SK-N-SH (cell line): Measurements from ENCODE around the gene ANKRD13B. TPM values are rescaled to one million over a fixed set of nuclear protein-coding genes. Genes with fewer than 3 reads are reported as not detected.

Source experiments
- CTCF ChIA-PET: fragments of 300-600, 350-600 bp; formaldehyde crosslinking; extraction: SDS; loops from one replicate; lab custom pipeline; 2021; lab: Yijun Ruan, JAX
- POLR2A ChIA-PET: fragments of 350-600 bp; sonication (Branson Sonifier 250); formaldehyde crosslinking; extraction: SDS; loops from one replicate; lab custom pipeline; 2020; ENCODE audit warnings: antibody characterized with exemption, inconsistent platforms; lab: Yijun Ruan, JAX
- DNase-seq: peaks from one replicate; pipeline ENCODE4 v3.0.0; 2012
- H2AFZ ChIP-seq: fragments of 200-600 bp; sonication (generic); 2 replicates; pipeline ENCODE4 v1.8.1; 2016; ENCODE audit warnings: antibody characterized with exemption, mild to moderate bottlenecking, low read depth
- H3F3A ChIP-seq: fragments of 200-600 bp; sonication (generic); replicated peaks from 2 replicates; pipeline ENCODE3; 2016; ENCODE audit warnings: antibody characterized with exemption, mild to moderate bottlenecking; ENCODE audit not compliant: insufficient read depth
- H3K27ac ChIP-seq, 2 experiments: fragments of 200-500 bp in 1 of 2; fragments of 200-600 bp in 1 of 2; sonication (Bioruptor generic) in 1 of 2; sonication (generic), shearing (Covaris generic) in 1 of 2; 2 replicates each; pipeline versions ENCODE4 v1.5.1 to v1.6.1; 2014 to 2016; ENCODE audit warnings: low read depth in 2 of 2, inconsistent platforms in 1 of 2, low read length in 1 of 2, mild to moderate bottlenecking in 1 of 2, mixed read lengths in 1 of 2
- H3K27me3 ChIP-seq: fragments of 200-600 bp; sonication (generic), shearing (Covaris generic); 2 replicates; pipeline ENCODE4 v1.6.1; 2016; ENCODE audit warnings: mixed run types; ENCODE audit not compliant: insufficient read depth
- H3K36me3 ChIP-seq, 2 experiments: fragments of 200-500 bp in 1 of 2; fragments of 200-600 bp in 1 of 2; sonication (Bioruptor generic) in 1 of 2; sonication (generic) in 1 of 2; replicated peaks in 1 of 2; 2 replicates each; pipeline versions ENCODE3 to v1.5.1; 2014 to 2016; ENCODE audit warnings: low read length in 1 of 2, mild to moderate bottlenecking in 1 of 2; ENCODE audit not compliant: insufficient read depth in 2 of 2, control insufficient read depth in 1 of 2
- H3K4me1 ChIP-seq, 2 experiments: fragments of 200-500 bp in 1 of 2; fragments of 200-600 bp in 1 of 2; sonication (Bioruptor generic) in 1 of 2; sonication (generic), shearing (Covaris generic) in 1 of 2; 2 replicates each; pipeline versions ENCODE4 v1.5.1 to v1.6.1; 2014 to 2016; ENCODE audit warnings: low read depth in 1 of 2, low read length in 1 of 2, mixed run types in 1 of 2; ENCODE audit not compliant: insufficient read depth in 2 of 2, control insufficient read depth in 1 of 2
- H3K4me2 ChIP-seq: fragments of 200-600 bp; sonication (generic), shearing (Covaris generic); 2 replicates; pipeline ENCODE4 v1.6.1; 2017; ENCODE audit warnings: mixed run types
- H3K4me3 ChIP-seq, 2 experiments: fragments of 200-500 bp in 1 of 2; fragments of 200-600 bp in 1 of 2; sonication (Bioruptor generic) in 1 of 2; sonication (generic), shearing (Covaris generic) in 1 of 2; 2 replicates each; pipeline versions ENCODE4 v1.5.1 to v1.8.1; 2014 to 2016; ENCODE audit warnings: low read depth in 2 of 2, inconsistent platforms in 1 of 2, low read length in 1 of 2, mild to moderate bottlenecking in 1 of 2, mixed read lengths in 1 of 2, moderate library complexity in 1 of 2
- H3K79me2 ChIP-seq: fragments of 200-600 bp; sonication (generic); 2 replicates; pipeline ENCODE4 v1.8.1; 2017; ENCODE audit warnings: mild to moderate bottlenecking; ENCODE audit not compliant: insufficient read depth
- H3K9ac ChIP-seq: fragments of 200-600 bp; sonication (generic); 2 replicates; pipeline ENCODE4 v1.6.1; 2017; ENCODE audit warnings: mixed run types
- H3K9me2 ChIP-seq: fragments of 200-600 bp; sonication (generic); 2 replicates; pipeline ENCODE4 v1.6.1; 2017; ENCODE audit warnings: mixed run types
- H3K9me3 ChIP-seq: fragments of 200-600 bp; sonication (generic); 2 replicates; pipeline ENCODE4 v1.6.1; 2017; ENCODE audit warnings: mixed run types, mild to moderate bottlenecking, moderate library complexity
- H4K20me1 ChIP-seq: fragments of 200-600 bp; sonication (generic); 2 replicates; pipeline ENCODE4 v1.6.1; 2017; ENCODE audit warnings: mild to moderate bottlenecking, mixed run types; ENCODE audit not compliant: insufficient read depth
- CTCF ChIP-seq: fragments of 200-600 bp; sonication (generic); IDR thresholded peaks from 2 replicates; pipeline ENCODE4 v1.6.1; 2017; ENCODE audit warnings: antibody characterized with exemption, mild to moderate bottlenecking, moderate library complexity
- MEF2A ChIP-seq: IDR thresholded peaks from 2 replicates; pipeline ENCODE4 v1.4.0; 2012; ENCODE audit warnings: low read depth, borderline replicate concordance
- PBX3 ChIP-seq: IDR thresholded peaks from 2 replicates; pipeline ENCODE4; 2012
- RAD21 ChIP-seq: IDR thresholded peaks from 2 replicates; pipeline ENCODE4 v1.6.1; 2012; ENCODE audit warnings: mild to moderate bottlenecking, low read length
- RCOR1 ChIP-seq: fragments of 150-350 bp; IDR thresholded peaks from 2 replicates; pipeline ENCODE4 v1.6.1; 2017; ENCODE audit warnings: antibody characterized with exemption, low read length
- RFX5 ChIP-seq: IDR thresholded peaks from 2 replicates; pipeline ENCODE4 v1.6.1; 2012; ENCODE audit warnings: mild to moderate bottlenecking, improper control_type of control experiment, low read length
- RXRA ChIP-seq: IDR thresholded peaks from 2 replicates; pipeline ENCODE4 v1.4.0; 2012; ENCODE audit warnings: low read depth, mild to moderate bottlenecking, borderline replicate concordance
- SMC3 ChIP-seq: IDR thresholded peaks from 2 replicates; pipeline ENCODE4 v1.6.1; 2012; ENCODE audit warnings: low read depth, low read length, improper control_type of control experiment
- TEAD4 ChIP-seq: IDR thresholded peaks from 2 replicates; pipeline ENCODE4 v1.4.0; 2012; ENCODE audit warnings: mild to moderate bottlenecking, borderline replicate concordance; ENCODE audit not compliant: insufficient read depth
- YY1 ChIP-seq: IDR thresholded peaks from 2 replicates; pipeline ENCODE4 v1.4.0; 2012; ENCODE audit warnings: low read depth, mild to moderate bottlenecking
- ZBTB33 ChIP-seq: IDR thresholded peaks from 2 replicates; pipeline ENCODE4 v1.4.0; 2012; ENCODE audit warnings: low read depth, borderline replicate concordance
- WGBS: methylation state at CpG from one replicate; pipeline ENCODE4 v1.1.6; 2017; ENCODE audit warnings: low lambda C conversion rate; 5-methylcytosine and 5-hydroxymethylcytosine counted together
- polyA plus RNA-seq, 3 experiments: library from polyadenylated mRNA; depleted of rRNA; stranded (reverse); fragments of >200 nt; gene quantifications; 2 replicates each; pipeline ENCODE4 v1.2.3, GENCODE V29; 2012

ANKRD13B gene
- polyA plus RNA-seq, 1 of the 3 experiments (the other 2 are of a cell fraction): 16.1 TPM

GRCh38 chr17:29618272-29619065 lies 25.5 kb downstream of the ANKRD13B start:
- no peak overlapping the region for H2AFZ ChIP-seq
- TF ChIP-seq RFX5 (no peak), RCOR1 (no peak), YY1 (no peak), PBX3 (no peak), ZBTB33 (no peak)
- POLR2A ChIA-PET: interaction anchor here (0.8 to 1.3 kb wide), 2 partner anchors 27 to 313 kb away, joined by 3 read pairs; no protein-coding TSS in a partner anchor

GRCh38 chr17:29619251-29619650 lies 26.3 kb downstream of the ANKRD13B start:
- POLR2A ChIA-PET: no interaction called here
- peak; percentile 67 for DNase-seq
- peaks cover 20 to 55% of the 10 kb centered on the region in 2 experiments; a peak in 3 of 4 replicates for H3K4me1 ChIP-seq

More at GRCh38 chr17:29618272-29619065, 25.5 kb downstream of the ANKRD13B start:
- peak overlapping the region in 1 of 2 experiments; percentile 40; a peak in 1 of 4 replicates for H3K27ac ChIP-seq
- no peaks in the 10 kb centered on the region for H4K20me1 ChIP-seq
- no peak overlapping the region; a peak in 1 of 4 replicates for H3K4me3 ChIP-seq
- no peaks in the 10 kb centered on the region for H3K27me3 ChIP-seq
- 88% methylated on average over 10 of the region's 22 CpGs for WGBS
- H3K9me2 ChIP-seq: no peaks in the 10 kb centered on the region
- CTCF ChIA-PET: interaction anchor here (0.9 to 2.5 kb wide), 17 partner anchors 10 to 475 kb away, joined by 3 to 12 read pairs (median 5); partner anchors contain the start of gene SSH2
- H3K9me3 ChIP-seq: no peaks in the 10 kb centered on the region
- peaks cover 20 to 50% of the 10 kb centered on the region in 2 experiments; a peak in 3 of 4 replicates for H3K4me1 ChIP-seq
- peaks cover 0 to 13% of the 10 kb centered on the region in 2 experiments for H3K36me3 ChIP-seq
- H3K4me2 ChIP-seq: no peak overlapping the region
- H3K9ac ChIP-seq: no peak overlapping the region
- no peaks in the 10 kb centered on the region for H3F3A ChIP-seq
- no peak for DNase-seq
- no peaks in the 10 kb centered on the region for H3K79me2 ChIP-seq

More at GRCh38 chr17:29619251-29619650, 26.3 kb downstream of the ANKRD13B start:
- Histone ChIP-seq H3K9ac (no peak overlapping the region), H3K4me2 (no peak overlapping the region), H3K27me3 (no peaks in the 10 kb centered on the region), H3F3A (no peaks in the 10 kb centered on the region), H3K9me3 (no peaks in the 10 kb centered on the region), H3K4me3 (no peak overlapping the region; a peak in 1 of 4 replicates), H3K79me2 (no peaks in the 10 kb centered on the region), H3K27ac (peak overlapping the region in 1 of 2 experiments; percentile 79; a peak in 1 of 4 replicates), H2AFZ (no peak overlapping the region), H3K36me3 (peaks cover 0 to 11% of the 10 kb centered on the region in 2 experiments), H4K20me1 (no peaks in the 10 kb centered on the region), H3K9me2 (no peaks in the 10 kb centered on the region)
- TF ChIP-seq MEF2A (peak; percentile 29; the same call in 1 of the 2 replicates), RAD21 (peak; percentile 66), TEAD4 (no peak), SMC3 (peak; percentile 34; the same call in 1 of the 2 replicates), RXRA (peak; percentile 41; the same call in 1 of the 2 replicates), CTCF (peak; percentile 52)
- CTCF ChIA-PET: interaction anchor here (0.6 to 2.5 kb wide), 10 partner anchors 18 to 314 kb away, joined by 3 to 12 read pairs (median 4); partner anchors contain the start of gene SSH2
